Measurements from ENCODE around the gene ENSA.

- TF ChIP-seq CTCF (IDR thresholded peaks at IDR 0.05) (no peak), POLR2A (IDR thresholded peaks at IDR 0.05) (no peak)
Measured at GRCh38 chr1:150603711-150604110, 25.7 kb downstream of the ENSA start.

Measured in adrenal gland (tissue), 5 donors.